ENCODE data around the gene SMIM23.

SMIM23 gene

GRCh38 chr5:171785517-171785916 is at the start of gene SMIM23:
TSS of gene SMIM23 (plus strand) at chr5:171785817. CDS start at chr5:171785872, 55 bp downstream.
- H3K36me3 ChIP-seq (ENCODE audit: insufficient read depth, low read length), result no peaks in the 10 kb centered on the region
- H3K9me3 ChIP-seq (ENCODE audit: control insufficient read depth, insufficient read depth, low read length), result no peaks in the 10 kb centered on the region; the same call in 1 of the 2 replicates
- no peaks in the 10 kb centered on the region for H3K4me1 ChIP-seq (ENCODE audit: insufficient read depth, low read length)
- H3K9ac ChIP-seq (ENCODE audit: low read depth, low read length), result no peak within 1 kb of the TSS

DNA sequence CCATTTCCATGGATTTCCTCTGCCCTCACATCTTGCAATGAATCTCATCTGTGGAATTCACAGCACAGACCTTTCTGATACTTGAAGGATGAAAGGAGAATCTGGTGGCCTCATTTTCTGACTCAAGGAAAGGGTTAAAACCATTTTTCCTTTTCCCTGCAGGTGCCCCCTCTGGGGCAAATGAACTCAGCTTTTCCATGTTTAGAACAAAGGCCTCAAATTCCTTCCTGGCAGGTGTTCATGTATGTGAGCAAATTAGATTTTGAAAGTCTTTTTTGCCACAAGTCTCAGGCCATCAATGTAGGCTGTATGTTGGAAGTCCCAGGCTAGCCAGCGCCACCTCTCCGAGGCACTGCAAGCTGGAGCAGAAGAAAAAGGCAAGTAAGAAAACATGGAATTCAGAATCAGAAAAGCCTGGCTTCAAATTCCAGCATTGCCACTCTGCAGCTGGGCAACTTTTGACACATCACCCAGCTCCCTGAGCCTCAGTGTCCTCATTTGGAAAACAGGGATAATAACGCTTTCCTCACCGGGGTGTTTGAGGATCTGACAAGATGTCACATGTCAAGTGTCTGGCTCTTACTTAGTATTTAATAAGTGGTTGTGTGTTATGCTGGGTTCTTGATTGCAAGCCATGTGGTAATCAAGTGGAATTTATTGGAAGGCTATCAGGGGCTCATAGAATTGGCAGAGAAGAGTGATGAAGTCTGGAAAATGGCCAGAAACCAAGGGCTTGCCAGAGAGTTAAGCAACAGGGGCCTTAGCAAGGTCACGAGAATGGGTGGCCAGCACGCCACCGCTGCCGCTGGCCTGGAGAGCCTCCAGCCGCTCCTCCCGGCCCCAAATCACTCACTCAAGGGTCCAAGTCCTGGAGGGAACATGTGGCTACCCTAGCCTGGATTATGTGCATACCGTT is 48.4 kb upstream of the SMIM23 start:
- Histone ChIP-seq H3K4me1 (ENCODE audit: insufficient read depth, low read length) (peaks cover 12% of the 10 kb centered on the region; the same call in 1 of the 2 replicates), H3K9ac (ENCODE audit: low read depth, low read length) (no peak overlapping the region)

DNA sequence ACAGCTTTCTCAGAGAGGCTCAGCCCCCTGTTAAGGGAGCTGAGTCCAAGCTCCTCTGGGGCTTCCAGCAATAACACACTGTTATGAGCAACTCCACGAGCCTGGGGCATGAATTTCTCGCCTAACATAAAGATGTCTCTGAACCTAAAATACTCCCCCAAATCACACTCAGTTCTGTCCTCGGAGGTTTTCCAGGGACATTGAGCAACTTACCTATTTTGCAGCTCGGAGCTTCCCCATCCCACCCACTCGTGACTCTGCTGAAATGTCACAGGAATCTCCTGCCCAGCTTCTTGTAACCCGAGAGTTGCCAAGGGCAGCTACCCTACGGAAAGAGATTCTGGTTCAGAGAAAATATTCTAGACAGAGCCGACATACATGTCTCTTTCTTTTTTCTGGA is 47.1 kb upstream of the SMIM23 start:
- Histone ChIP-seq H3K9me3 (ENCODE audit: control insufficient read depth, insufficient read depth, low read length) (no peaks in the 10 kb centered on the region), H3K4me1 (ENCODE audit: insufficient read depth, low read length) (peaks cover 12% of the 10 kb centered on the region; the same call in 1 of the 2 replicates), H3K36me3 (ENCODE audit: insufficient read depth, low read length) (no peaks in the 10 kb centered on the region), H3K9ac (ENCODE audit: low read depth, low read length) (no peak overlapping the region)

More for the DNA sequence above, 48.4 kb upstream of the SMIM23 start:
- Histone ChIP-seq H3K36me3 (ENCODE audit: insufficient read depth, low read length) (no peaks in the 10 kb centered on the region), H3K9me3 (ENCODE audit: control insufficient read depth, insufficient read depth, low read length) (no peaks in the 10 kb centered on the region)

DNA sequence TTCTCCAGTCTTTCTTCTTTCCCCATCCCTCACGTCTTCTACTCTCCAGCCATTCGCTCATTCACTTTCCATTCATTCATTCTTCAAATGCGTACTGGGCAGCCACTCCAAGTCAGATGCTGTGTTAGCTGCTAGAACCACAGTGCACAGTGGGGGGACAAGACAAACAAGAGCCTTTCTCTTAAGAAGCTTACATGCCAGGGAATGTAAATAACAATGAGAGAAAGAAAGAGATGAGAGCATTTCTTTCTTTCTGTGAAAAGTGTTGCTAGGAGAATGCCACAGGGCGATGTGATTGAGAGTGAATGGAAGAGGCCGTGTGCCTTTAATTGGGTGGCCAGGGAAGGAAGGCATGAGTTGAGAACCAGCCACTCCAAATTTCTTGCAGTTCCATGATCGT is 46.3 kb upstream of the SMIM23 start:
- no peaks in the 10 kb centered on the region for H3K36me3 ChIP-seq (ENCODE audit: insufficient read depth, low read length)
- no peaks in the 10 kb centered on the region for H3K9me3 ChIP-seq (ENCODE audit: control insufficient read depth, insufficient read depth, low read length)
- peaks cover 12% of the 10 kb centered on the region; the same call in 1 of the 2 replicates for H3K4me1 ChIP-seq (ENCODE audit: insufficient read depth, low read length)
- no peak overlapping the region for H3K9ac ChIP-seq (ENCODE audit: low read depth, low read length)

- Histone ChIP-seq H3K36me3 (ENCODE audit: insufficient read depth, low read length) (no peaks in the 10 kb centered on the region), H3K9ac (ENCODE audit: low read depth, low read length) (no peak overlapping the region), H3K9me3 (ENCODE audit: control insufficient read depth, insufficient read depth, low read length) (no peaks in the 10 kb centered on the region), H3K4me1 (ENCODE audit: insufficient read depth, low read length) (peaks cover 12% of the 10 kb centered on the region; the same call in 1 of the 2 replicates)
Measured at GRCh38 chr5:171743436-171744076, 42.1 kb upstream of the SMIM23 start.

- Histone ChIP-seq H3K4me1 (ENCODE audit: insufficient read depth, low read length) (peaks cover 6% of the 10 kb centered on the region; the same call in 1 of the 2 replicates), H3K36me3 (ENCODE audit: insufficient read depth, low read length) (no peaks in the 10 kb centered on the region), H3K9ac (ENCODE audit: low read depth, low read length) (no peak overlapping the region), H3K9me3 (ENCODE audit: control insufficient read depth, insufficient read depth, low read length) (no peaks in the 10 kb centered on the region)
Measured at GRCh38 chr5:171744264-171744663, 41.4 kb upstream of the SMIM23 start.

DNA sequence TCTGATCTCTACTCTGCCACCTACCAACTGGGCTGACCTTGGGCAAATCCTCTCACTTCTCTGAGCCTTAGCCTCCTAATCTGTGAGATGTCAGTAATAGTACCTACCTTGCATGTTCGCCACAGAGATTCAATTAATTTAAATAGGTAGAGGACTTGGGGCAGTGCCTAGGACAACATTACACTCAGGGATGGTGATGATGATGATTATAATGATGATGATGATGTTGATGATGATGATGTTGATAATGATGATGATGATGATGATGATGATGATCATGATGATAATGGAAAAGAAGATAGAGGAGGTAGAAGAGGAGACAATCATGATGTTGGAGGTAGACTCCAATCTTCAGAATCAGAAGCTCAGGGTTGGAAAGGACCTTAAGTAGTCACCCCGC is 40.7 kb upstream of the SMIM23 start:
- Histone ChIP-seq H3K4me1 (ENCODE audit: insufficient read depth, low read length) (peaks cover under 1% of the 10 kb centered on the region; the same call in 1 of the 2 replicates), H3K9me3 (ENCODE audit: control insufficient read depth, insufficient read depth, low read length) (no peaks in the 10 kb centered on the region), H3K36me3 (ENCODE audit: insufficient read depth, low read length) (no peaks in the 10 kb centered on the region), H3K9ac (ENCODE audit: low read depth, low read length) (no peak overlapping the region)

- no peaks in the 10 kb centered on the region for H3K36me3 ChIP-seq (ENCODE audit: insufficient read depth, low read length)
- no peak overlapping the region for H3K9ac ChIP-seq (ENCODE audit: low read depth, low read length)
- no peaks in the 10 kb centered on the region for H3K4me1 ChIP-seq (ENCODE audit: insufficient read depth, low read length)
- H3K9me3 ChIP-seq (ENCODE audit: control insufficient read depth, insufficient read depth, low read length), result no peaks in the 10 kb centered on the region
Measured at GRCh38 chr5:171745602-171746001, 40.0 kb upstream of the SMIM23 start.

GRCh38 chr5:171747061-171747859 is 38.4 kb upstream of the SMIM23 start:
- no peaks in the 10 kb centered on the region for H3K36me3 ChIP-seq (ENCODE audit: insufficient read depth, low read length)
- no peak overlapping the region for H3K9ac ChIP-seq (ENCODE audit: low read depth, low read length)
- no peaks in the 10 kb centered on the region for H3K9me3 ChIP-seq (ENCODE audit: control insufficient read depth, insufficient read depth, low read length)
- no peaks in the 10 kb centered on the region for H3K4me1 ChIP-seq (ENCODE audit: insufficient read depth, low read length)

GRCh38 chr5:171748720-171749119 is 36.9 kb upstream of the SMIM23 start:
- H3K36me3 ChIP-seq (ENCODE audit: insufficient read depth, low read length), result no peaks in the 10 kb centered on the region
- no peaks in the 10 kb centered on the region for H3K9me3 ChIP-seq (ENCODE audit: control insufficient read depth, insufficient read depth, low read length)
- no peaks in the 10 kb centered on the region for H3K4me1 ChIP-seq (ENCODE audit: insufficient read depth, low read length)
- no peak overlapping the region for H3K9ac ChIP-seq (ENCODE audit: low read depth, low read length)

- no peaks in the 10 kb centered on the region for H3K9me3 ChIP-seq (ENCODE audit: control insufficient read depth, insufficient read depth, low read length)
- H3K9ac ChIP-seq (ENCODE audit: low read depth, low read length), result no peak overlapping the region
- no peaks in the 10 kb centered on the region for H3K36me3 ChIP-seq (ENCODE audit: insufficient read depth, low read length)
- no peaks in the 10 kb centered on the region for H3K4me1 ChIP-seq (ENCODE audit: insufficient read depth, low read length)
Measured at GRCh38 chr5:171749365-171749764, 36.3 kb upstream of the SMIM23 start.

GRCh38 chr5:171750311-171750788 is 35.3 kb upstream of the SMIM23 start:
- no peak overlapping the region for H3K9ac ChIP-seq (ENCODE audit: low read depth, low read length)
- no peaks in the 10 kb centered on the region for H3K4me1 ChIP-seq (ENCODE audit: insufficient read depth, low read length)
- H3K36me3 ChIP-seq (ENCODE audit: insufficient read depth, low read length), result no peaks in the 10 kb centered on the region
- H3K9me3 ChIP-seq (ENCODE audit: control insufficient read depth, insufficient read depth, low read length), result no peaks in the 10 kb centered on the region

- Histone ChIP-seq H3K4me1 (ENCODE audit: insufficient read depth, low read length) (no peaks in the 10 kb centered on the region), H3K9me3 (ENCODE audit: control insufficient read depth, insufficient read depth, low read length) (no peaks in the 10 kb centered on the region), H3K36me3 (ENCODE audit: insufficient read depth, low read length) (no peaks in the 10 kb centered on the region), H3K9ac (ENCODE audit: low read depth, low read length) (no peak overlapping the region)
Measured at GRCh38 chr5:171755354-171755821, 30.2 kb upstream of the SMIM23 start.
